Embryonic facial prominence (tissue), 1 donor: Measurements from ENCODE around the gene EPHB2.
"Not testable (repeated sequence)": the region's sequence is repeated elsewhere in the genome, so short reads cannot be mapped to it uniquely, and the experiment has no call there.

Source experiments
- DNase-seq: peaks from one replicate; pipeline ENCODE4 v3.0.0-alpha.2; 2016; ENCODE audit errors: extremely low spot score

Gene EPHB2

GRCh38 chr1:22914633-22915217 lies 204.1 kb downstream of the EPHB2 start:
- DNase-seq = no peak

GRCh38 chr1:22915231-22915630 lies 204.6 kb downstream of the EPHB2 start:
- DNase-seq = no peak

- DNase-seq = no peak
Measured at GRCh38 chr1:22915816-22916470, 205.3 kb downstream of the EPHB2 start.

- no peak for DNase-seq
Measured at GRCh38 chr1:22916471-22916820, 205.8 kb downstream of the EPHB2 start.

- DNase-seq = no peak
Measured at GRCh38 chr1:22917989-22918388, 207.3 kb downstream of the EPHB2 start.

- no peak for DNase-seq
Measured at GRCh38 chr1:22918644-22919043, 208.0 kb downstream of the EPHB2 start.

GRCh38 chr1:22919341-22920025 lies 208.8 kb downstream of the EPHB2 start:
- DNase-seq = no peak

GRCh38 chr1:22920026-22920733 lies 209.5 kb downstream of the EPHB2 start:
- DNase-seq = no peak

GRCh38 chr1:22920734-22921451 lies 210.3 kb downstream of the EPHB2 start:
- no peak for DNase-seq

GRCh38 chr1:22921452-22922126 lies 210.9 kb downstream of the EPHB2 start:
- no peak for DNase-seq

- no peak for DNase-seq
Measured at GRCh38 chr1:22922640-22923039, 212.0 kb downstream of the EPHB2 start.

- DNase-seq = no peak
Measured at GRCh38 chr1:22925111-22925510, 214.5 kb downstream of the EPHB2 start.

GRCh38 chr1:22930240-22930912 lies 219.7 kb downstream of the EPHB2 start:
- DNase-seq = no peak

- no peak for DNase-seq
Measured at GRCh38 chr1:22932803-22933470, 222.3 kb downstream of the EPHB2 start.

- DNase-seq = no peak
Measured at GRCh38 chr1:22935433-22935832, 224.8 kb downstream of the EPHB2 start.

- no peak for DNase-seq
Measured at GRCh38 chr1:22936681-22937080, 226.0 kb downstream of the EPHB2 start.

GRCh38 chr1:22941257-22941656 lies 230.6 kb downstream of the EPHB2 start:
- DNase-seq = no peak

- DNase-seq = no peak
Measured at GRCh38 chr1:22944346-22945055, 233.9 kb downstream of the EPHB2 start.

- DNase-seq = not testable (repeated sequence)
Measured at GRCh38 chr1:22945171-22945570, 234.5 kb downstream of the EPHB2 start.
